ENCODE results near the gene GOPC. TPM values are rescaled to one million over a fixed set of nuclear protein-coding genes. Genes with fewer than 3 reads are reported as not detected.

GOPC gene
- total RNA-seq, 2 donors from 2014 or later, result 6.7 to 15.0 TPM

DNA sequence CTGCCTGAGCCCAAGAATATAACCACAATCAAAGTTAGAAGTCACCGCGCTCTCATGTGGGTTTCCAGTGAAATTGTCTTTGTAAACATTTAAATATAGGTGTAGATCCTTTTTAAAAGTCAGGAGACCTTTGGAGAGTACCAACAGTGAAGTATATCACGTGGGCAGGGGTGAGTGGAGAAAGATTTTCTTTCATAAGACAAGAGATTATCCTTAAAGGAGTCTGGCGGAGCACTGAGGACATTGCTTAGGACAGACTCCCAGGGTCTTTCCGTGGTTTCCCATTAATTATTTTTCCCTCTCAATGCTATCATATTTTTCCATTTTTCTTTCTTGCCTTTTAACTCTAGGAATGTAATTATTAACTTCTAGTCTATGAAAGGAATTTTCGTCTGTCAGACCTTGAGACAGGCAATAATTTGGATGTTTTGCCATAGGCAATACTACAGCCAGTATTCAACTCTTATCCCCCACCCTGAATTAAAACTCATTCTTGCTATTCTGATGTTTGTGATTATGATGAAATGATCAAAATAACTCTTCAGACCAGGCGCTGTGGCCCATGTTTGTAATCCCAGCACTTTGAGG lies 88.4 kb downstream of the GOPC start:
- H3K27ac Mint-ChIP-seq, result no peak overlapping the region
- ATAC-seq (no peak), DNase-seq (ENCODE audit: low spot score in 2 of 2) (no peak)
- no peaks in the 10 kb centered on the region for H3K9me3 Mint-ChIP-seq
- no peaks in the 10 kb centered on the region for H3K36me3 Mint-ChIP-seq

- Mint-ChIP-seq H3K36me3 (no peaks in the 10 kb centered on the region), H3K9me3 (no peaks in the 10 kb centered on the region)
- no peak for ATAC-seq
Observed at GRCh38 chr6:117512987-117513573, 89.2 kb downstream of the GOPC start.

GRCh38 chr6:117512056-117512828 lies 90.1 kb downstream of the GOPC start:
- Mint-ChIP-seq H3K36me3 (no peaks in the 10 kb centered on the region), H3K9me3 (no peaks in the 10 kb centered on the region), H3K27ac (no peak overlapping the region)
- DNase-seq (ENCODE audit: low spot score in 2 of 2), result no peak
- ATAC-seq, result no peak

More at GRCh38 chr6:117512987-117513573, 89.2 kb downstream of the GOPC start:
- no peak for DNase-seq (ENCODE audit: low spot score in 2 of 2)
- no peak overlapping the region for H3K27ac Mint-ChIP-seq

Other genes starting within 250 kb of the GOPC start
- not detected for gene ROS1, start 176.6 kb downstream of the GOPC start, total RNA-seq
- 1 to 10 TPM; 1.0 to 3.1 TPM for gene DCBLD1, start 119.8 kb downstream of the GOPC start, total RNA-seq
- gene NUS1, start 73.0 kb upstream of the GOPC start, total RNA-seq, result 10 to 100 TPM; 21.2 to 28.7 TPM

All from activated naive CD4-positive, alpha-beta T cell treated with anti-CD3 and anti-CD28 coated beads, Interleukin-2, amount 50 U/mL, for 72 hours (primary cell).